ENCODE measurements around the gene SPATA2L. TPM values are rescaled to one million over a fixed set of nuclear protein-coding genes. Genes with fewer than 3 reads are reported as not detected.

Gene SPATA2L
- total and polyA plus RNA-seq, 2 of the 13 experiments (the other 11 are each of a cell fraction or from before 2014, with no cell fraction given): 9.1 to 20.7 TPM

DNA sequence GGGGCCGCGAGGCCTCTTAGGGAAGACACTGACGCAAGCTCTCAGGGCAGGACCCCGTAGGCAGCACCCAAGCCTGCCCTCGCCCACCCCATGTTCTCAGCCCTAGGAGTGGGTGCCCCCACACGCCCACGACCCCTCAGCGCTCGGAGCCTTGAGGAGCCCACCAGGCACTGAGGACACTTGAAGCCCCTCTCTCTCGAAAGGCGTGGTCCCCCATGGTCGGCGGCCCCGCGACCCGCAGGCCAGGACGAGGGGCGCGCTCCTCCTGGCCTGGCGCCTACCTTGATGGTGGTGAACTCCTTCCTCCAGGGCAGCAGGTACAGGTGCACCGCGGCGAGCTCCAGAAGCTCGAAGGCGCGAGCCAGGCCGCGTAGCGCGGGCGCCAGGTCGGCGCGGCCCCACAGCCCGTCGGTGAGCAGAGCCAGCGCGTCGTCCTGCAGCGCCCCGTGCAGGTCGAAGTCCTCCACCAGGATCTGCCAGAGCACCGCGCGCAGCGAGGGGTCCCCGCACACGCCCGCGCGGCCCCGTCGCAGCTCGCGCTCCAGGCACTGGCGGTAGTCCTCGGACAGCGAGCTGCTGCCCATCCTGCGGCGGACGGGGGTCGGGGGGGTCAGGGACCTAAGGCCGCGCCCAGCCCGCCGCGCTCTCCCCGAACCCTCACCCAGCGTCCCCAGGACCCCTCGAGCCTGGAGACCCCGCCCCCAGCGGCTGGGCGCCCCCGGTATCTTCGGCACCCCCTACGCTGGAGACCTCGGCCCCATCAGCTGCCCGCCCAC, 668 bp downstream of the SPATA2L start (continued):
- TF ChIP-seq, protein P1, sequence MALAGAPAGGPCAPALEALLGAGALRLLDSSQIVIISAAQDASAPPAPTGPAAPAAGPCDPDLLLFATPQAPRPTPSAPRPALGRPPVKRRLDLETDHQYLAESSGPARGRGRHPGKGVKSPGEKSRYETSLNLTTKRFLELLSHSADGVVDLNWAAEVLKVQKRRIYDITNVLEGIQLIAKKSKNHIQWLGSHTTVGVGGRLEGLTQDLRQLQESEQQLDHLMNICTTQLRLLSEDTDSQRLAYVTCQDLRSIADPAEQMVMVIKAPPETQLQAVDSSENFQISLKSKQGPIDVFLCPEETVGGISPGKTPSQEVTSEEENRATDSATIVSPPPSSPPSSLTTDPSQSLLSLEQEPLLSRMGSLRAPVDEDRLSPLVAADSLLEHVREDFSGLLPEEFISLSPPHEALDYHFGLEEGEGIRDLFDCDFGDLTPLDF (CRISPR knock-in tag; IDR thresholded peaks at IDR 0.05): no peak; the same call in 1 of the 2 replicates
- no peak for TF ChIP-seq HNRNPH1 (optimal IDR thresholded peaks at IDR 0.05; ENCODE audit: low read depth, low read length)
- TF ChIP-seq, protein P2, sequence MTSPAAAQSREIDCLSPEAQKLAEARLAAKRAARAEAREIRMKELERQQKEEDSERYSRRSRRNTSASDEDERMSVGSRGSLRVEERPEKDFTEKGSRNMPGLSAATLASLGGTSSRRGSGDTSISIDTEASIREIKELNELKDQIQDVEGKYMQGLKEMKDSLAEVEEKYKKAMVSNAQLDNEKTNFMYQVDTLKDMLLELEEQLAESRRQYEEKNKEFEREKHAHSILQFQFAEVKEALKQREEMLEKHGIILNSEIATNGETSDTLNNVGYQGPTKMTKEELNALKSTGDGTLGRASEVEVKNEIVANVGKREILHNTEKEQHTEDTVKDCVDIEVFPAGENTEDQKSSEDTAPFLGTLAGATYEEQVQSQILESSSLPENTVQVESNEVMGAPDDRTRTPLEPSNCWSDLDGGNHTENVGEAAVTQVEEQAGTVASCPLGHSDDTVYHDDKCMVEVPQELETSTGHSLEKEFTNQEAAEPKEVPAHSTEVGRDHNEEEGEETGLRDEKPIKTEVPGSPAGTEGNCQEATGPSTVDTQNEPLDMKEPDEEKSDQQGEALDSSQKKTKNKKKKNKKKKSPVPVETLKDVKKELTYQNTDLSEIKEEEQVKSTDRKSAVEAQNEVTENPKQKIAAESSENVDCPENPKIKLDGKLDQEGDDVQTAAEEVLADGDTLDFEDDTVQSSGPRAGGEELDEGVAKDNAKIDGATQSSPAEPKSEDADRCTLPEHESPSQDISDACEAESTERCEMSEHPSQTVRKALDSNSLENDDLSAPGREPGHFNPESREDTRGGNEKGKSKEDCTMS (CRISPR knock-in tag; conservative IDR thresholded peaks at IDR 0.05): no peak; the same call in 1 of the 2 replicates
- TF ChIP-seq TAF15 (IDR thresholded peaks at IDR 0.05; ENCODE audit: low read depth, low read length, poor library complexity, severe bottlenecking): no peak
- no peak for TF ChIP-seq POLR2AphosphoS2 (IDR thresholded peaks at IDR 0.05; ENCODE audit: low read depth, low read length)
- no peak for TF ChIP-seq ZNF383 (CRISPR knock-in tag; IDR thresholded peaks at IDR 0.05; ENCODE audit: borderline replicate concordance)
- TF ChIP-seq, protein P3, sequence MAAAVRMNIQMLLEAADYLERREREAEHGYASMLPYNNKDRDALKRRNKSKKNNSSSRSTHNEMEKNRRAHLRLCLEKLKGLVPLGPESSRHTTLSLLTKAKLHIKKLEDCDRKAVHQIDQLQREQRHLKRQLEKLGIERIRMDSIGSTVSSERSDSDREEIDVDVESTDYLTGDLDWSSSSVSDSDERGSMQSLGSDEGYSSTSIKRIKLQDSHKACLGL (CRISPR knock-in tag; IDR thresholded peaks at IDR 0.05): peak; percentile 53; the same call in 1 of the 2 replicates
- TF ChIP-seq, protein P4, sequence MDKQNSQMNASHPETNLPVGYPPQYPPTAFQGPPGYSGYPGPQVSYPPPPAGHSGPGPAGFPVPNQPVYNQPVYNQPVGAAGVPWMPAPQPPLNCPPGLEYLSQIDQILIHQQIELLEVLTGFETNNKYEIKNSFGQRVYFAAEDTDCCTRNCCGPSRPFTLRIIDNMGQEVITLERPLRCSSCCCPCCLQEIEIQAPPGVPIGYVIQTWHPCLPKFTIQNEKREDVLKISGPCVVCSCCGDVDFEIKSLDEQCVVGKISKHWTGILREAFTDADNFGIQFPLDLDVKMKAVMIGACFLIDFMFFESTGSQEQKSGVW (CRISPR knock-in tag; IDR thresholded peaks at IDR 0.05; ENCODE audit: borderline replicate concordance): no peak
- 0 out of 2 replicates have a peak, but pooled peaks have one; percentile 57 for TF ChIP-seq CBX5 (CRISPR knock-in tag; IDR thresholded peaks at IDR 0.05; ENCODE audit: borderline replicate concordance)
- peak; percentile 89 for TF ChIP-seq ETV6 (CRISPR knock-in tag; conservative IDR thresholded peaks at IDR 0.05)
- TF ChIP-seq, protein P5, sequence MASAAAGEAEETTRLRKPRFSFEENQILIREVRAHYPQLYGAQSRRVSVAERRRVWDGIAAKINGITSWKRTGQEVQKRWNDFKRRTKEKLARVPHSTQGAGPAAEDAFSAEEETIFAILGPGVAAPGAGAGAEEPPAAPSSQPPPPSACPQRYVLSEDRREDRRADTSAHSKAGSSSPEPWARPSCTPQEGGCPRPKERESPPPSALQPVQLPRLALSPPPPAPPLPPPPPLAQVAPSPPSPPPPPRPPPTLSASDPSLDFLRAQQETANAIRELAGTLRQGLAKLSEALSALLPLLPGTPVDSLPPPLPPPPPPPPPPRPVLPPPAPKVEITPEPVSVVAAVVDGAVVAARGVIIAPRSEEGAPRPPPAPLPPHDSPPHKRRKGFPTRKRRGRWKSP (CRISPR knock-in tag; IDR thresholded peaks at IDR 0.05): peak; percentile 88
- TF ChIP-seq PHF21A (CRISPR knock-in tag; IDR thresholded peaks at IDR 0.05): peak; percentile 37; the same call in 1 of the 2 replicates
- TF ChIP-seq, protein P6, sequence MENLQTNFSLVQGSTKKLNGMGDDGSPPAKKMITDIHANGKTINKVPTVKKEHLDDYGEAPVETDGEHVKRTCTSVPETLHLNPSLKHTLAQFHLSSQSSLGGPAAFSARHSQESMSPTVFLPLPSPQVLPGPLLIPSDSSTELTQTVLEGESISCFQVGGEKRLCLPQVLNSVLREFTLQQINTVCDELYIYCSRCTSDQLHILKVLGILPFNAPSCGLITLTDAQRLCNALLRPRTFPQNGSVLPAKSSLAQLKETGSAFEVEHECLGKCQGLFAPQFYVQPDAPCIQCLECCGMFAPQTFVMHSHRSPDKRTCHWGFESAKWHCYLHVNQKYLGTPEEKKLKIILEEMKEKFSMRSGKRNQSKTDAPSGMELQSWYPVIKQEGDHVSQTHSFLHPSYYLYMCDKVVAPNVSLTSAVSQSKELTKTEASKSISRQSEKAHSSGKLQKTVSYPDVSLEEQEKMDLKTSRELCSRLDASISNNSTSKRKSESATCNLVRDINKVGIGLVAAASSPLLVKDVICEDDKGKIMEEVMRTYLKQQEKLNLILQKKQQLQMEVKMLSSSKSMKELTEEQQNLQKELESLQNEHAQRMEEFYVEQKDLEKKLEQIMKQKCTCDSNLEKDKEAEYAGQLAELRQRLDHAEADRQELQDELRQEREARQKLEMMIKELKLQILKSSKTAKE (CRISPR knock-in tag; IDR thresholded peaks at IDR 0.05; ENCODE audit: borderline replicate concordance): no peak
- TF ChIP-seq, protein P7, sequence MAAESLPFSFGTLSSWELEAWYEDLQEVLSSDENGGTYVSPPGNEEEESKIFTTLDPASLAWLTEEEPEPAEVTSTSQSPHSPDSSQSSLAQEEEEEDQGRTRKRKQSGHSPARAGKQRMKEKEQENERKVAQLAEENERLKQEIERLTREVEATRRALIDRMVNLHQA (CRISPR knock-in tag; IDR thresholded peaks at IDR 0.05): no peak
- TF ChIP-seq ISX (CRISPR knock-in tag; conservative IDR thresholded peaks at IDR 0.05): no peak
- no peak for TF ChIP-seq ZNF30 (CRISPR knock-in tag; IDR thresholded peaks at IDR 0.05)
- TF ChIP-seq ZNF468 (CRISPR knock-in tag; IDR thresholded peaks at IDR 0.05): 0 out of 2 replicates have a peak, but pooled peaks have one; percentile 48
- peak; percentile 39; the same call in 1 of the 2 replicates for TF ChIP-seq RXRB (CRISPR knock-in tag; IDR thresholded peaks at IDR 0.05; ENCODE audit: borderline replicate concordance)
- TF ChIP-seq REL (CRISPR knock-in tag; conservative IDR thresholded peaks at IDR 0.05): peak; percentile 56; the same call in 1 of the 2 replicates
